GM18873 (cell line): Measurements from ENCODE around the gene XG.
A peak's percentile ranks its signal among the peaks of the same experiment; 100 is the strongest.
"Not testable (repeated sequence)": the region's sequence is repeated elsewhere in the genome, so short reads cannot be mapped to it uniquely, and the experiment has no call there.

ENCODE experiments used
- ATAC-seq: cut with Tn5 transposase; IDR thresholded peaks from one replicate; pipeline ENCODE4 v1.9.1; 2021; ENCODE audit warnings: mild to moderate bottlenecking, moderate library complexity, moderate number of reproducible peaks; ENCODE audit not compliant: unreplicated experiment, low FRiP score

XG gene, protein sequence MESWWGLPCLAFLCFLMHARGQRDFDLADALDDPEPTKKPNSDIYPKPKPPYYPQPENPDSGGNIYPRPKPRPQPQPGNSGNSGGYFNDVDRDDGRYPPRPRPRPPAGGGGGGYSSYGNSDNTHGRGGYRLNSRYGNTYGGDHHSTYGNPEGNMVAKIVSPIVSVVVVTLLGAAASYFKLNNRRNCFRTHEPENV

DNA sequence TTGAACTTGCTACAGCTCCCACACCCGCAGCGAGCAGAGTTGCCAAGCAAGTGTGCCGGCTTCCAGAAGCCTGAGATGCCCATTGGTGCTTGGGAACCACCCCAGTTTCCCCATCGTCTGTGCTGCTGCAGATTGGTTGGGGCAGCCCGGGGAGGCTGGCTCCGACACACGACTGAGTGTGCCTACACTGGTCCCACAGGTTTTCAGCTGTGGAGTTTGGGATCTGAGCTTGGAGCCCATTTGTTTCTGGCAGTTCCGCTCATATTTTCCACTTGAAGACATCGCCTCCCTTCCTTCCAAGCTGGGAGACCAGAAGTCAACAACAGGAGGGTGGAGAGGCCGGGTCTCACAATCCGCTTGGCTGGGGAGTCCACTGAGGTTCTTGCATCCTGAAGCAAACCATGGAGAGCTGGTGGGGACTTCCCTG, at the start of gene XG:
XG (plus strand) TSS at position 167 of the 427 bp plus-strand sequence; CDS start at position 402, 235 bp downstream.
- ATAC-seq: not testable (repeated sequence)

DNA sequence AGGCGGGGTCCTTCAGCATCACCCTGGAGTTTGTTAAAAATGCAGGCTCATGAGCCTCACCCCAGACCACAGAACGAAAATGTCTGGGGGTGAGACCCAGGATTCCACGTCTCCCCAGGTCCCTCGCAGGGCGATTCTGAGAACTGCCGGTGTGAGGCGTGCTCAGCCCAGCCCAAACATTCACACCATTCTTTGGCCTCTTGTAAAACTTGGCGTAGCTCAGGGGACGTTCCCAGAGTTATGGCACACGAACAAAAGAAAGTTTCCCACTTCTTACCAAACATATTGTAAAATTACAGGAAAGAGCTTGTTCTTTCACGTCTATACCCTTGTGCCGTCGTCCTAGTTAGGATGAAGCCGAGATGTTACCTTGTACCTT, 47.9 kb upstream of the XG start:
- ATAC-seq: no peak

DNA sequence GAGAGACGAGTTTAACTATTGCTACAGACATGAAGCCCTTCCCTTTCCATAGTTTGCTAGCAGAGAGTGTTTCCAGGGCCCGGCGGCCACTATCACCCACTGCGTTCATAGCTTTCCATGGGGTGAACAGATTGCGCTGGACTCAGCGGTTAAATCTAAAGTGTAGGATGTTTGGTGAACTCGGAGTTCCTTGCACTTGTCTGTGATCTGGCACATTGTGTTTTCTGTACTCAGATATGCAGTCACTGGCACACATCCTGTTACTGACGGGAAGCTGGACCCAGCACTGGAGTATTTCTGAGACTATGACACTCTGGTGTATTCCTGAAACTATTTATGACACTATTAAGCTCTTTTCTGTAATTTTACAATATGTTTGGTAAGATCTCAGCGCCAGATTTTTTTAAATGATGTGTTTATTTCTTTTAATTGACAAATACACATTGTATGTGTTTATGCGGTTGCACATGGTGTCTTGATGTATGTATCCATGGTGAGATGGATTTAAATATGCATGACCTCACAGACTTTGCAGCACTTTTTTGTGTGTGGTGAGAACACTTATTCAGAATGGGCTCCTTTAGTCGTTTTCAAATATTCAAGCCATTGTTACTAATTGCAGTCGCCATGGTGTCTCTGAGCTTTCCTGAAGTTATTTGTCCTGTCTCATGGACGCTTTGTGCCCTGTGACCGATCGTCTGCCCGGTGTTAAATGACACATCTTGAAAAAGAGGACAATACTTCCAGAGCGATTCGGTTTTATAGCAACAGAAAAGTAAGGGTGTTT, 46.6 kb upstream of the XG start:
- no peak for ATAC-seq

DNA sequence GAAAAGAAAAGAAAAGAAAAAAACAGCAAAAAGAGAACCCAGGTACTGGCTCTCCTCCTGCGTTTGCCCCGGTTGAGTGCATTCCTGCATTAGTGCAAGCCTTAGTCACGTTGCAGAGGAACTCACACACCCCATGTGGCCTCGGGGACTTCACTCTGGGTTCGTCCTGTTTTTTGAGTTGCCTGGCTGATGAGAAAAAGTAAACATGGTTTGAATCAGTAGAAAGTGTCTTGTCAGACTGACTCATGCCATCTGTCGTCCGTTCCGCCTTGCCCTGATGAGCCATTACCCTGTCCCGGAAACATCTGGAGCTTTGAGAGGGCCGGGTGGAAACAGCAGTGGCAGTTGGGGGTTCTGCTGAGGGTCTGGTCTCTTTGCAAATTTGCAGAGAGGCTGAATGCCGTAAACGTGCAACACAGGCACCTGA, 44.5 kb upstream of the XG start:
- ATAC-seq: peak; percentile 97

DNA sequence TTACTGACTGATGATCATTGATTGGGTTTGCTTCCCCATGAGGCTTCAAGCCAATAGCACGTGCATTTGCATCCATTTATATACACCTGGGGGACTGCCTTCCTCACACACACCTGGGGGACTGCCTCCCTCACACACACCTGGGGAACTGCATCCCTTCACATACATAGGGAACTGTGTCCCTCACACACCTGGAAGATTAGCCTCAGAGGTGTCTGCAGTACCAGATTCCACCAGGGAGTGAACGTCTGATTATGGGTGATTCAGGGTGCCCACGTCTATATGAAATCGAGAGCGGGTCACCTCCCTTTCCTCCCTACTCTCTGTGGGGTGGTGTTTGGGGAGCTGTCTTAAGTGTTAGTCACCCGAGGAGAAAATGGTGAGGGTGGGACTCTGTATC, 43.8 kb upstream of the XG start:
- no peak for ATAC-seq

DNA sequence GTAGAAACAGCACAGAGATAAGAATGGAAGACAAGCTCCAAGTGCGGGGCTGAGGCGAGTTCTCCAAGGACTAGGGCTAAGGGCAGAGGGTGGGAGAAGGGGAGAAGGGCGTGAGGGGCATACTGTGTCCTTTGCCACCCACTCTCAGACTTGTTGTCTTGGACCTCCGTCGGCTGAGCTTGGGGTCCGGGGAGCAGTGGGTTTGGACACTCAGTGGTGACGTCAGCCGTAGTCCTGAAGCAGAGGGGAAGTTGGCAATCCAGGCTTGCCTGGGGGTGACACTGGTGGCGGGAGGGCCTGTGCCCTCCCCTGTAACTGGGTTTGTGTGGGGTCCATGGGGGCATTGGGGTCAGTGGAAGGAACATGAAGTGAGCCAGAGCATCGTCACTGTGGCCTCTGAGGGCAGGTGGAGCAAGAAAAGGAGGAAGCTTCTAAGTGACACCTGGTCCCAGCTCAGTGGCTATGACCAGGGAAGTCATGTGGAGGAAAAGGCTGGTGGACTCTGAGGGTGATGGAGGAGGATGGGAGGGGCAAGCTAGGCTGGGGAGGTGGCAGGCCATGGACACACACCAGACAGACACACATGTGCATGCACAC, 43.1 kb upstream of the XG start:
- ATAC-seq: no peak

DNA sequence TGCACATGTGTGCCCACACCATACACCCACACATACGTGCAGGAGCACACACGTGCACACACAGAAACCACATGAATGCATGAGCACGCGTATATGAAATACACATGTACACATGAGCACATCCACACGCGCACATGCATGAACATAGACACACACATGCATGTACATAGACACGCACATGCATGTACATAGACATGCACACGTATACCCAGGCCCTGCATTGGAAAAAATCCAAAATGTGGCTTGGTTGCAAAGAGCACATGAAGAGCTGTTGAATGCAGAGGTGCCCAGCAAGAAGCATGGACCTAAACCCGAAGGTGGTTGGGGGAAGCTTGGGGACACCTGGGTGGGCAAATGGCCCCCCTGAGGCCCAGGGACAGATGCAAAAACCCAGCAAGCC, 42.3 kb upstream of the XG start:
- ATAC-seq: no peak

DNA sequence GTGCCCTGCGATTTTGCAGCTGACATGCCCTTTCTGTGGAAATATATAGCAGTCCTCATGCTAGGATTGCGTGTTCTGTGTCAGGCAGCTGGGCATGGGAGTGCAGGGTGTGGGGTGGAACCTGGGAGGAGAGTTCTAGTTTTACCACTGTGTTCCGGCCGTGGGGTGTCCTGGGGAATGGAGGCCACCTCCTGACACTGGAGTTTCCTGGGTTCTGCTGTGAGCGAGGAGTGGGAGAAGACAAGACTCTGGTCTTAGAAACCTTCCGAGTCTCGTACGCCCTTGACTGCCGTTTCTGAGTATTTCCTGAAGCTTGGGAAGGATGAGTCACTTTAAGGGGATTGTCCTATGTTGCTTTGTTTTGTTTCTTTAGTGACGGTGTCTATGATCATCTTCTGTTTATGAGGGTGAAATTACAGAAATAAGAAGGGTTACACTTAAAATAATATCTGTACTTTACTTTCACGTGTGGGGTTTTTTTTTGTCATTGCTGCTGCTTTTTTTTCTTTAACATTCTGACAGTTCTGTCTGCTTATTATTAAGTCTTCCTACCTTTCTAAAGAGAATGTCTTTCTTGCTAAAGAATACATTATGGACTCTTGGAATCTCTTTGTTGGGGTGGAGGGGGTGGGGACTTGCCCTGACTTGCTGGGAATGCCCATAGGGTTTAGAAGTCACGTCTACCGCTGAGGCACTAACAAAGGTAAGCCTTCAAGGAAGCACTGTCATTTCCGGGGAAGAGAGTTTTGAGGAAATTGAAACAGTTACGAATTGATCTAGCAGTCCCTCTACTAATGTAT, 41.6 kb upstream of the XG start:
- no peak for ATAC-seq

DNA sequence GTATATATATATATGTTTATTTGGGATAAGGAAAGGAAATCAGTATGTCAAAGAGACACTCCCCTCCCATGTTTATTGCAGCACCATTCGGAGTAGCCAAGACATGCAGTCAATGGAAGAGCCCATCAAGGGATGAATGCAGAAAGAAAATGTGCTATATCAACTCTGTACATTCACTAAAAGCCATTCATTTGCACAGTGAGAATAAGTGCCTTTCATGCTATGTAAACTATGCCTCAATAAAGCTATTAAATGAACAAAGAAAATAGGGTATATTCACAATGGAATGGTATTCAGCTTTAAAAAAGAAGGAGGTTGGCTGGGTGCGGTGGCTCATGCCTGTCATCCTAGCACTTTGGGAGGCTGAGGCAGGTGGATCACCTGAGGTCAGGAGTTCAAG, 40.4 kb upstream of the XG start:
- no peak for ATAC-seq

DNA sequence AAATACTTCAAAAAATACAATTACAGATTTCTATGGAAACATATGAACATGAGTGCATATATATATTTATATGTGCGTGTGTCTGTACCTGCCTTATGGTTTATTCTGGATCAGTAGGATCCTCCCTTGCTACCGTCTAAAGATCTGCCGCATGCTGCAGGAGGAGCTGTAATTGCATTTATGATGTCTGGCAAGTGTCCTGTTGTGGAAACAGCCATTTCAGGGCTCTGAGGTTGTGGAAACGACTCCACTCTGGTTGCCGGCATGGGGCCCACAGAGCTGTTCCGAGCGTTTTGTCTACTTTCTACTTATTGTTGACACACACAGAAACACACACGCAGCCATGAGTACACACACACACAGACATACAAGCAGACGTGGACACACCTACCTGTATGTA, 39.4 kb upstream of the XG start:
- no peak for ATAC-seq

DNA sequence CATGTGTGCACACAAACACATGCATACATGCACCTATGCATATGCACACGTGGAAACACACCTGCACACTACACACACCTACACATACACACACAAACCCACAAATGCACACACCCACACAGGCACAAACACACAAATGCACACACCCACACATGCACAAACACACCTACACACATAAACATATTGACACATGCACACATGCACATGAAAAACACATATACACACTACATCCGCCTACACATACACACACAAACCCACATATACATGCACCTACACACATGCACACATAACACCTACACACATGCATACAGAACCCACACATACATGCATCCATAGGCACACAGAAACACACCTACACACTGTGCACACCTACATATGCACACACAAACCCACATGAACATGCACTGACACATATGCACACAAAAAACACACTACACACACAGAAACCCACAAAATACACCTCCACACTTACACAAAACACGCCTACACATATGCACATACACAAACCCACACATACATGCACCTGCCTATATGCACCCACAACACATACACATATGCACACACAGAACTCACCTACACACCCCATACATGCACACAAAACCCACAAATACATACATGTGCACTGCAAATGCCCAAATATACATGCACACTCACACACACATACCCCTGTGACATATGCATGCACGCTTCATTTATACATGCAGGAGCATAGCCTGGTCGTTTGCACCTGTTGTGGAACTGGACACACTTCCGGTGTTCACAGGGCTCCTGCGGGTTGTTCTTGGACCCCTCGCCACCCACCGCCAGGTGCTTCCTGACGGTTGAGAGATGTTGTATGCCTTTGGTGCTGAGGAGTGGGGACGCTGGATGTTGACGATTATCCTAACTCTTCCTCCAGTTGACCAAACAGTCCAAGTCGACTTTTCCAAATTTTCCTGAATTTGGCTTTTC, 38.7 kb upstream of the XG start:
- ATAC-seq: no peak

DNA sequence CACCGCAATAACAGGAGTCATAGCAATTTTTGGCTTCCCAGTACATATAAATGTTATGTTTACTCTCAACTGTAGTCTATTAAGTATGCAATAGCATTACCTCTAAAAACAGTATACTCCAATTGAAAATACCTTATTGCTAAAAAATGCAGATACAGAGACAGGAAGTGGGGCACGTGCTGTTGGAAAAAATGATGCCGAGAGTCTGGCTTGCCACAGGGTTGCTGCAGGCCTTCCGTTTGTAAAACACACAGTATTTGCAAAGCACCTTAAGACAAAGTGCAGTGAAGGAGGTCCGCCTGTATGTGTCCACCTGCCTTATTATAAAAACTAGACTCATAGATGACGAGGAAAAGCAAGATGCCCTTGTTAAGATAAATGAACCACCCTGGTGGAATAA, 37.3 kb upstream of the XG start:
- ATAC-seq: no peak

DNA sequence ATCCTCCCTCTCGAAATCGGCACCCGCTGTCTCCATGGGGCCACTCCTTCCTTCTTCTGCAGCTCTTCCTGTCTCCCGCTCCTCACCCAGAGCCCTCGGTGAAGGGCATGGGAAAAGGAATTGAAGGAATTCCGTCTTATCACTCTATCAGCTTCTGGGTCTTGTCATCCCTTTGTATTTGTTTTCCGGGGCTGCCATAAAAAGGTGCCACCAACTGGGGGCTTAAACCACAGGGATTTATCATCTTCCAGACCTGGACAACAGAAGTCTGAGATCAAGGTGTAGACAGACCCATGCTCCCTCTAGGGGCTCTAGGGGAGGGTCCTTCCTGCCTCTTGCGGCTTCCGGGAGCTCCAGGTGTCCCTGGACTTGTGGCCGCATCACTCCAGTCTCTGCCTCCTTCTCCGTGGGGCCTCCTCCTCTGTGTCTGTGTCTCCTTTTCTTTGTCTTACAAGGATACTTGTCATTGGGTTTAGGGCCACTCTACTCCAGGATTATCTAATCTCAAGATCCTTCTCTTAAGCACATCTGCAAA, 36.7 kb upstream of the XG start:
- ATAC-seq: no peak

DNA sequence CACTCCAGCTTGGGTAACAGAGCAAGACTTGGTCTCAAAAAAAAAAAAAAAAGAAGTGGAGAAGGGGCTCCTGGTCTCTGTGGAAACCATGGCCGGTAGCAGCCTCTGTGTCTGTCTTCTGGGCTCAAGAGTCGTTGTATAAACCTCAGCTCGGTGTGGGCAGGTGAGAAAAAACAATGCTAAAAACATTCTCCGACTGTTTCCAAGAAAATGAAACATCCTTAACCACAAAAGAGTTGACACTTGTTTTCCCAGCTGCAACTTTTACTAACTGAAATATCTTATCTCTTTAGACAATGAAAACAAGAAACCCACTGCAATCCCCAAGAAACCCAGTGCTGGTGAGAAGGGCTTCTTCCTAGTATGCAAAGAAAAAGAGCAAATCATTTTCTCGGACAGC, 34.5 kb upstream of the XG start:
- ATAC-seq: no peak

DNA sequence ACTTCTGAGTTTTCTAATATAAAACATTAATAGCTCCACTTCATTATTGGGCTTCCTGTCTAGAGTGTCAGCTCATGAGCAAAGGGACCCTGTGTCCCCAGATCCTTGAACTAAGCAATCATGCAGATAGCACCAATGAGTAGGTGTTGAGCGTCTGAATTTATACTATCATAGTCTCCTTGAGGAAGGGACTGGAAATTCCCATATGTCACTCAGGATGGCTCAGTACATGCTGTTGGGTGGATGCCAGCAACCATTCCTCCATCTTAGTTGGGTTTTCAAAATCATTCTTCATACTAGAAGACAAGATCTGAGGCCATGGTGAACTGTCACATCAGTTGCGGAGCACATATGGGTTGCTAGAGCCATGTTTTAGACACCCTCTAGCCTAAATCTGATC, 33.0 kb upstream of the XG start:
- ATAC-seq: no peak

DNA sequence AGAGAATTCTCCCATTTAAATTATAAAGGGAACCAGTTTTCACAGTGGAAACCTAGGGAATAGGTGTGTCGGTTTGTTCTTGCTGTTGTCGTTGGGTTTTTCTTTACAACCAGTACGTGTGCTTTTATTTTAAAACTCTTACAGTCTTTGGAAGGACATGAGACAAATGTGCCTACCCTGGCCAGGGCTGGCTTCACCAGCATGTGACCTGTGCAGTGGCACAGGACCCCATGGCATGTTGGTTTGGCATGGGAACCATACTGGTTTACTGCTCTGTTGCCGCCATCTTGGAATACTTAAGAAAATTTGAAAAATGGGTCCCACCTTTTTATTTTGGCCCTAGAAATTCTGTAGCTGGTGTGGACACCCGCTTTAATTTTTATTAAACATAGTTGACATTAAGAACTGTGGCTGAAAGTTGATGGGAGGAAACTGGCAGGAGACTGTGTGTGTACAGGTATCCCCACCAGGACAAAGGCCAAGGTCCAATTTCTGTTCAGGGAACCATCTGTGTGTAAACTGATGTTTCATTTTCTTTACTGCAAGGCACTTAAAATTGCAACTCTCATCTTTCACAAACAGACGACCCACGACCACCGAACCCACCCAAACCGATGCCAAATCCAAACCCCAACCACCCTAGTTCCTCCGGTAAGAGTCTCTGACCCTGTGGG, 31.9 kb upstream of the XG start:
- ATAC-seq: no peak

DNA sequence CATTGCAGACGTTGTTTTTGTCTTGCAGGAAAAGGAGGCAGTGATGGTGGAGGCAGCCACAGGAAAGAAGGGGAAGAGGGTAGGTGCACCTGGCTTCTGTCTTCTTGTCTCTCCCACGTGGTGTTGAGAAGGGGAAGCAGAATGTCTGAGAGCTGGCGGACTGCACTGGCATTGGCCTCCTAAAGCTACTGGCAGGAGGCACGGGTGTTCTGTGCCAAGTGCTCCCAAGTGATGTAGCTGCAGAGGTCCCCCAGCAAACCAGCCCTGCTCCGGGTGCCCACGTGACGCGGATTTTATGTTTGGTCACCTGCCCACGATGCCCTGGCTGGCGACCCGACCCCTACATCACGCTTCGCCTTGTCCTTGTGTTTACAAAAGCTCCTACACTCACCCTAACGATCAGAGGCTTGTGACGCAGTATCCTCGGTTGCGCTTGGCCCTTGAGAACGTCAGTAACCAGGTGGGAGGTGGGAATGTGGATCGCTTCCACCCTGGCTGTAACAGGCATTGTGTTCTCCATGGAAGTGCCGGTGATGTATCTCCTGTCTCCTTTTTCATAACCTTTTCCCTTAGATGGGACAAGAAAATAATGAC, 28.5 kb upstream of the XG start:
- no peak for ATAC-seq

DNA sequence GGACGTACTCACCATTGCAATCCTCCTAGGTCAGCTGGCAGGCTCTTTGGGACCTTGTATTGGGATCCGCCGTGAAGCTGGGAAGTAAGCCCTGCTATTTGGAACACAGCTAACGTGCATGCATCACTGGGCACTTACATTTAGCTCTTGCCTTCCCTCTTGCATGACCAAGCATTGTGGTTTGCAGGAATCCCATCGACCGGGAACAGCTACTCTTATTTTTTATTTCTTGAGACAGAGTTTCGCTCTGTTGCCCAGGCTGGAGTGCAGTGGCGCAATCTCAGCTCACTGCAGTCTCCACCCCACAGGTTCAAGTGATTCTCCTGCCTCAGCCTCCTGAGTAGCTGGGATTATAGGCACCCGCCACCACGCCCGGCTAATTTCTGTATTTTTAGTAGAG, 24.6 kb upstream of the XG start:
- not testable (repeated sequence) for ATAC-seq

DNA sequence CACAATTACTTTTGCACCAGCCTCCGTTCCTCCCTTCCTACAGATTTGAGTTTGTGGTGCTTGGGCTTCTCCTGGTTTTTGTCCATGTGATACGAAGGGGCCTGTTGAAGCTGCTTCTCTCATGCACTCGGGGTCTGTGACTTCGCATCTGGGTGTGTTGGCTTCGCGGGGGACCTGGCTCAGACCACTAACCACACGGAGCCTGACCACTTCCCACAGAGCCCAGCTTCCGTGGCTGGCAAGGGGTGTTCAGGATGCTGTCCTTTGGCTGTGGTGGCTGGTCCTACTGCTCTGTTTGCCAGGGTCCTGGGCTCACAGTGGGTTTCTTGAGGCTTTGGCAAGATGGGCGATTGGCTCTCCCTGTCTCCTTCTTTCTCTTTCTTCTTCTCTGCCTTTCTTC, 19.8 kb upstream of the XG start:
- ATAC-seq: no peak
